Loucy (cell line): ENCODE results near the gene PGF.

ENCODE experiments used
- H2AFZ ChIP-seq: fragments of 200-600 bp; sonication (generic); 2 replicates; pipeline ENCODE4 v1.6.0; 2016; ENCODE audit warnings: antibody characterized with exemption, mild to moderate bottlenecking, low read length, moderate library complexity
- H3F3A ChIP-seq: fragments of 200-600 bp; 2 replicates; pipeline ENCODE4 v1.6.0; 2016; ENCODE audit warnings: antibody characterized with exemption, low read depth, mild to moderate bottlenecking
- H3K27me3 ChIP-seq: fragments of 200-600 bp; sonication (generic); 2 replicates; pipeline ENCODE4 v1.6.1; 2014; ENCODE audit warnings: low read length, mild to moderate bottlenecking; ENCODE audit not compliant: insufficient read depth, poor library complexity, severe bottlenecking
- H3K36me3 ChIP-seq: fragments of 200-600 bp; sonication (generic); 2 replicates; pipeline ENCODE4 v1.6.1; 2016; ENCODE audit warnings: low read length; ENCODE audit not compliant: insufficient read depth
- H3K4me1 ChIP-seq: fragments of 200-600 bp; sonication (generic); 2 replicates; pipeline ENCODE4 v1.5.1; 2014; ENCODE audit warnings: low read length, mild to moderate bottlenecking; ENCODE audit not compliant: insufficient read depth, poor library complexity, severe bottlenecking
- H3K4me2 ChIP-seq: fragments of 200-600 bp; sonication (generic); 2 replicates; pipeline ENCODE4 v1.6.0; 2014; ENCODE audit warnings: antibody characterized with exemption, low read length, low read depth, mild to moderate bottlenecking; ENCODE audit not compliant: poor library complexity, severe bottlenecking
- H3K4me3 ChIP-seq: fragments of 200-600 bp; sonication (generic); 2 replicates; pipeline ENCODE4 v1.5.1; 2014; ENCODE audit warnings: low read length, mild to moderate bottlenecking, mixed read lengths; ENCODE audit not compliant: poor library complexity, severe bottlenecking
- H3K79me2 ChIP-seq: fragments of 200-600 bp; sonication (generic); 2 replicates; pipeline ENCODE4 v1.6.1; 2014; ENCODE audit warnings: low read length; ENCODE audit not compliant: insufficient read depth
- H3K9ac ChIP-seq: fragments of 200-600 bp; sonication (generic); 2 replicates; pipeline ENCODE4 v1.6.0; 2014; ENCODE audit warnings: mild to moderate bottlenecking, low read depth, low read length, moderate library complexity; ENCODE audit not compliant: poor library complexity, severe bottlenecking
- H3K9me2 ChIP-seq: fragments of 200-600 bp; sonication (generic); replicated peaks from 2 replicates; pipeline ENCODE4 v1.6.1; 2016; ENCODE audit warnings: low read depth, low read length, mixed read lengths
- H3K9me3 ChIP-seq: fragments of 200-600 bp; sonication (generic); 2 replicates; pipeline ENCODE4 v1.6.1; 2014; ENCODE audit warnings: mild to moderate bottlenecking, antibody characterized with exemption, low read length, low read depth; ENCODE audit not compliant: insufficient read depth
- H4K20me1 ChIP-seq: fragments of 200-600 bp; sonication (generic); 2 replicates; pipeline ENCODE4 v1.6.0; 2014; ENCODE audit warnings: antibody characterized with exemption, low read length, mild to moderate bottlenecking; ENCODE audit not compliant: insufficient read depth, poor library complexity, severe bottlenecking
- CTCF ChIP-seq: fragments of 200-600 bp; sonication (generic); conservative IDR thresholded peaks from 2 replicates; pipeline ENCODE4 v1.5.1; 2014; ENCODE audit warnings: mild to moderate bottlenecking, antibody characterized with exemption, low read length
- EZH2phosphoT487 ChIP-seq: fragments of 200-600 bp; IDR thresholded peaks from 2 replicates; pipeline ENCODE4 v1.6.1; 2018; ENCODE audit warnings: antibody characterized with exemption, mild to moderate bottlenecking, moderate library complexity, borderline replicate concordance

PGF gene

DNA sequence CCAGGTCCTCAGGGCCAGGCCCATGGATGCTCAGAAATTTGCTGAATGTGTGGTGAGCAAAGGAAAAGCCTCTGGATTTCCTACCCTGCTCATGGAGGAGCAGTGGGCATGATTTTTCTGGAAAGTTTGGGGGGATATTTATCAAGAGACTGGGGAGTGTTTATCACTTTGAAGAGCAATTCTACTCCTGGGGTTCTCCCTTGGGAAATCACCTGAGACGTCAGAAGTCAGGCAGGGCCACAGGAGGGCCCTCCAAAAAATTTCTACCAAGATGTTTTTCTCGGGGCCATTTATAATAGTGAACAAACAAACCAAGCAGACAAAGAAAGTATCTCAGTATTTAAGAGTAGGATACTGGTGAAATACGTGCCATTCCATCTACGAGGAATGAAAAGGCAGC is 27.3 kb upstream of the PGF start:
- Histone ChIP-seq H3K9me2 (no peaks in the 10 kb centered on the region), H3K79me2 (no peaks in the 10 kb centered on the region), H3K27me3 (no peaks in the 10 kb centered on the region), H3K4me2 (no peak overlapping the region), H3K36me3 (no peaks in the 10 kb centered on the region), H3K4me3 (no peak overlapping the region), H3F3A (no peaks in the 10 kb centered on the region), H3K9ac (no peak overlapping the region), H3K9me3 (no peaks in the 10 kb centered on the region), H4K20me1 (no peaks in the 10 kb centered on the region), H2AFZ (no peak overlapping the region), H3K4me1 (no peaks in the 10 kb centered on the region)
- no peak for TF ChIP-seq EZH2phosphoT487
- no peak for TF ChIP-seq CTCF

DNA sequence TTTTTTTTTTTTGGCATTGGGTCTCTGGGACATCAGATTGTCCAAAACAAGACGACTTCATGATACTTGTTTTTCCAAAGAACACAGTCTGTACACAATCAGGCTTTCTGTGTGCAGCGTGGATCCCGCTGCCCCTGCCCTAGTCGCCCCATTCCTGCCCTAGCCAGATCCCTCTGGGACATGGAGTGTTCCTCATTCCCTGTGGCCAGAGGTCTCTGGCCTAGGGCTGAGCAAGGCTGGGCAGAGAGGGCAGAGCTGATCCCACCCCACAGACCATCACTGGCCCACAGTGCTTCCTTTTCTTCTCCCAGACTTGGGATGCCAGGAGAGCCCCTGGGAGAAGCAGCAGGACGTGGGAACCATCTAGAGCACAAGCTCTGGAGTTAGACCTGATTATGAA is 26.4 kb upstream of the PGF start:
- H3K9ac ChIP-seq: no peak overlapping the region
- no peaks in the 10 kb centered on the region for H3K4me1 ChIP-seq
- H3K36me3 ChIP-seq: no peaks in the 10 kb centered on the region
- H2AFZ ChIP-seq: no peak overlapping the region
- no peak for TF ChIP-seq EZH2phosphoT487
- TF ChIP-seq CTCF: no peak
- no peaks in the 10 kb centered on the region for H3K79me2 ChIP-seq
- no peaks in the 10 kb centered on the region for H3K9me2 ChIP-seq
- no peaks in the 10 kb centered on the region for H3K27me3 ChIP-seq
- no peak overlapping the region for H3K4me2 ChIP-seq
- H3K4me3 ChIP-seq: no peak overlapping the region
- no peaks in the 10 kb centered on the region for H4K20me1 ChIP-seq
- H3F3A ChIP-seq: no peaks in the 10 kb centered on the region
- no peaks in the 10 kb centered on the region for H3K9me3 ChIP-seq

- no peaks in the 10 kb centered on the region for H3K9me3 ChIP-seq
- no peak overlapping the region for H2AFZ ChIP-seq
- no peaks in the 10 kb centered on the region for H4K20me1 ChIP-seq
- H3K4me3 ChIP-seq: no peak overlapping the region
- no peaks in the 10 kb centered on the region for H3F3A ChIP-seq
- no peaks in the 10 kb centered on the region for H3K9me2 ChIP-seq
- H3K4me2 ChIP-seq: no peak overlapping the region
- H3K79me2 ChIP-seq: no peaks in the 10 kb centered on the region
- H3K36me3 ChIP-seq: no peaks in the 10 kb centered on the region
- H3K27me3 ChIP-seq: no peaks in the 10 kb centered on the region
- H3K9ac ChIP-seq: no peak overlapping the region
- no peak for TF ChIP-seq EZH2phosphoT487
- TF ChIP-seq CTCF: no peak
- no peaks in the 10 kb centered on the region for H3K4me1 ChIP-seq
Measured at GRCh38 chr14:74981462-74981782, 26.0 kb upstream of the PGF start.
